22Rv1 (cell line): ENCODE data around the gene FAM227B.

Experiments
- H3K27ac ChIP-seq: fragments of 450-650 bp; 2 replicates; pipeline ENCODE4 v1.5.1; 2017
- CTCF ChIP-seq: fragments of 450-650 bp; IDR thresholded peaks from 2 replicates; pipeline ENCODE4 v1.5.1; 2017; ENCODE audit warnings: mild to moderate bottlenecking
- ZFX ChIP-seq: fragments of 450-650 bp; IDR thresholded peaks from 2 replicates; pipeline ENCODE4 v1.6.1; 2017; ENCODE audit warnings: antibody characterized with exemption, borderline replicate concordance

The FAM227B gene

GRCh38 chr15:49331442-49331841 is 289.2 kb downstream of the FAM227B start:
- TF ChIP-seq ZFX (no peak), CTCF (no peak)
- H3K27ac ChIP-seq: no peak overlapping the region

- H3K27ac ChIP-seq: no peak overlapping the region
- TF ChIP-seq ZFX (no peak), CTCF (no peak)
These were observed 290.5 kb downstream of the FAM227B start for GRCh38 chr15:49330166-49330565.

- H3K27ac ChIP-seq: no peak overlapping the region
- TF ChIP-seq ZFX (no peak), CTCF (no peak)
These were observed 291.7 kb downstream of the FAM227B start for GRCh38 chr15:49328941-49329340.

GRCh38 chr15:49327927-49328326 is 292.7 kb downstream of the FAM227B start:
- no peak for TF ChIP-seq CTCF
- no peak for TF ChIP-seq ZFX
- no peak overlapping the region for H3K27ac ChIP-seq

GRCh38 chr15:49323207-49323606 is 297.4 kb downstream of the FAM227B start:
- TF ChIP-seq CTCF (no peak), ZFX (no peak)
- no peak overlapping the region for H3K27ac ChIP-seq

GRCh38 chr15:49320351-49320750 is 300.3 kb downstream of the FAM227B start:
- no peak overlapping the region for H3K27ac ChIP-seq
- TF ChIP-seq CTCF: no peak
- no peak for TF ChIP-seq ZFX

GRCh38 chr15:49315391-49315823 is 305.2 kb downstream of the FAM227B start:
- no peak overlapping the region for H3K27ac ChIP-seq
- TF ChIP-seq ZFX (no peak), CTCF (no peak)
